ENCODE measurements around the gene CDC42EP3.

Gene CDC42EP3

GRCh38 chr2:37648331-37649011, 23.0 kb downstream of the CDC42EP3 start:
- no peak overlapping the region for H3K27ac ChIP-seq (ENCODE audit: insufficient read depth, low read depth, low read length, poor library complexity, severe bottlenecking)
- no peak overlapping the region for H3K4me3 ChIP-seq (ENCODE audit: insufficient read depth, low read depth, low read length)
- H3K36me3 ChIP-seq (ENCODE audit: control insufficient read depth, insufficient read depth, low read length) = peaks cover 4% of the 10 kb centered on the region

GRCh38 chr2:37647971-37648330, 23.5 kb downstream of the CDC42EP3 start:
- WGBS, 2 experiments = 92 to 100% methylated on average over 1 to 2 of the region's 2 CpGs
- Histone ChIP-seq H3K27ac (ENCODE audit: insufficient read depth, low read depth, low read length, poor library complexity, severe bottlenecking) (no peak overlapping the region), H3K27me3 (ENCODE audit: control insufficient read depth, insufficient read depth, low read length, poor library complexity, severe bottlenecking) (no peaks in the 10 kb centered on the region), H3K9me3 (ENCODE audit: control insufficient read depth, low read length) (no peaks in the 10 kb centered on the region), H3K4me3 (ENCODE audit: insufficient read depth, low read depth, low read length) (no peak overlapping the region), H3K36me3 (ENCODE audit: control insufficient read depth, insufficient read depth, low read length) (peaks cover 4% of the 10 kb centered on the region), H3K4me1 (ENCODE audit: control insufficient read depth, insufficient read depth, low read length) (no peaks in the 10 kb centered on the region)

More at GRCh38 chr2:37648331-37649011, 23.0 kb downstream of the CDC42EP3 start:
- Histone ChIP-seq H3K27me3 (ENCODE audit: control insufficient read depth, insufficient read depth, low read length, poor library complexity, severe bottlenecking) (no peaks in the 10 kb centered on the region), H3K9me3 (ENCODE audit: control insufficient read depth, low read length) (no peaks in the 10 kb centered on the region), H3K4me1 (ENCODE audit: control insufficient read depth, insufficient read depth, low read length) (no peaks in the 10 kb centered on the region)
- WGBS, 2 experiments = 79 to 83% methylated on average over 9 of the region's 9 CpGs

GRCh38 chr2:37645836-37646235, 25.6 kb downstream of the CDC42EP3 start:
- Histone ChIP-seq H3K9me3 (ENCODE audit: control insufficient read depth, low read length) (no peaks in the 10 kb centered on the region), H3K27me3 (ENCODE audit: control insufficient read depth, insufficient read depth, low read length, poor library complexity, severe bottlenecking) (no peaks in the 10 kb centered on the region), H3K4me3 (ENCODE audit: insufficient read depth, low read depth, low read length) (no peak overlapping the region), H3K27ac (ENCODE audit: insufficient read depth, low read depth, low read length, poor library complexity, severe bottlenecking) (no peak overlapping the region), H3K36me3 (ENCODE audit: control insufficient read depth, insufficient read depth, low read length) (peaks cover 4% of the 10 kb centered on the region), H3K4me1 (ENCODE audit: control insufficient read depth, insufficient read depth, low read length) (no peaks in the 10 kb centered on the region)
- WGBS, 2 experiments = 96 to 97% methylated on average over 9 of the region's 9 CpGs

DNA sequence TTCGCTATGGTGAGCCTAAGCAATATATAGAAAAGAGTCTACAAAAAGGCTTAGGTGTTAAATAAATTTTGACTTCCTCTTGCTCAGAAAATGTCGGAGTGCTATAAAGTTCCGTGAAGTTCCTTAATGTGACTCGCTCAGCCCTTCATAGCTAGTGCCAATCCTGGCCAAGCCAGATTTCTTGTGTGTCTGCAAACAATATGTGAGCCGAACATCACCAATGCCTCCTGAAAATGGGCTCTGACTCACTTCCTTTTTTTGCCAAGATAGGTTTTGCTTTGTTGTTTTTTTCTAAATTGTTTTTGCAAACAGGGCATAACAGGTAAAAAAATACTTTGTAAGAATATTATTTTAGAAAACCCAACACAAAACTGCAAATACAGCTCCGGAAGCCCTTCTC, 26.1 kb downstream of the CDC42EP3 start:
- 92 to 93% methylated on average over 5 to 6 of the region's 6 CpGs for WGBS, 2 experiments
- Histone ChIP-seq H3K4me3 (ENCODE audit: insufficient read depth, low read depth, low read length) (no peak overlapping the region), H3K27me3 (ENCODE audit: control insufficient read depth, insufficient read depth, low read length, poor library complexity, severe bottlenecking) (no peaks in the 10 kb centered on the region), H3K9me3 (ENCODE audit: control insufficient read depth, low read length) (no peaks in the 10 kb centered on the region), H3K27ac (ENCODE audit: insufficient read depth, low read depth, low read length, poor library complexity, severe bottlenecking) (no peak overlapping the region), H3K4me1 (ENCODE audit: control insufficient read depth, insufficient read depth, low read length) (no peaks in the 10 kb centered on the region), H3K36me3 (ENCODE audit: control insufficient read depth, insufficient read depth, low read length) (peaks cover 4% of the 10 kb centered on the region)

- Histone ChIP-seq H3K27ac (ENCODE audit: insufficient read depth, low read depth, low read length, poor library complexity, severe bottlenecking) (no peak overlapping the region), H3K36me3 (ENCODE audit: control insufficient read depth, insufficient read depth, low read length) (peaks cover 4% of the 10 kb centered on the region), H3K4me1 (ENCODE audit: control insufficient read depth, insufficient read depth, low read length) (no peaks in the 10 kb centered on the region), H3K27me3 (ENCODE audit: control insufficient read depth, insufficient read depth, low read length, poor library complexity, severe bottlenecking) (no peaks in the 10 kb centered on the region), H3K4me3 (ENCODE audit: insufficient read depth, low read depth, low read length) (no peak overlapping the region), H3K9me3 (ENCODE audit: control insufficient read depth, low read length) (no peaks in the 10 kb centered on the region)
- WGBS, 2 experiments = 93 to 94% methylated on average over 5 of the region's 5 CpGs
Measured at GRCh38 chr2:37644191-37644590, 27.3 kb downstream of the CDC42EP3 start.

DNA sequence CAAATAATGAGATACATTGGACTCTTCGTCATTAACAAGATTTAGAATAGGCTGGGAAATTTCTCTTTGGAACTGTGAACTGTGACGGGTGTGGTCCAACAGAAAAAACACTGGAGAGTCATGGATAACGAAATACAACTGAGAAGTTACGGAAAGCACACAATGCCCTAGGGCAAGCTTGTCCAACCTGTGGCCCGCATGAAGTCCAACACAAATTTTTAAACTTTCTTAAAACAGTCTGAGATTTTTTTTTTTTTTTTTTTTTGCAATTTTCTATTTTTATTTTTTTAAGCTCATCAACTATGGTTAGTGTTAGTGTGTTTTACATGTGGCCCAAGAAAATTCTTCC, 27.7 kb downstream of the CDC42EP3 start:
- no peaks in the 10 kb centered on the region for H3K27me3 ChIP-seq (ENCODE audit: control insufficient read depth, insufficient read depth, low read length, poor library complexity, severe bottlenecking)
- WGBS, 2 experiments = 97 to 99% methylated on average over 5 of the region's 5 CpGs
- H3K4me3 ChIP-seq (ENCODE audit: insufficient read depth, low read depth, low read length) = no peak overlapping the region
- no peak overlapping the region for H3K27ac ChIP-seq (ENCODE audit: insufficient read depth, low read depth, low read length, poor library complexity, severe bottlenecking)
- H3K4me1 ChIP-seq (ENCODE audit: control insufficient read depth, insufficient read depth, low read length) = no peaks in the 10 kb centered on the region
- peaks cover 4% of the 10 kb centered on the region for H3K36me3 ChIP-seq (ENCODE audit: control insufficient read depth, insufficient read depth, low read length)
- H3K9me3 ChIP-seq (ENCODE audit: control insufficient read depth, low read length) = no peaks in the 10 kb centered on the region

DNA sequence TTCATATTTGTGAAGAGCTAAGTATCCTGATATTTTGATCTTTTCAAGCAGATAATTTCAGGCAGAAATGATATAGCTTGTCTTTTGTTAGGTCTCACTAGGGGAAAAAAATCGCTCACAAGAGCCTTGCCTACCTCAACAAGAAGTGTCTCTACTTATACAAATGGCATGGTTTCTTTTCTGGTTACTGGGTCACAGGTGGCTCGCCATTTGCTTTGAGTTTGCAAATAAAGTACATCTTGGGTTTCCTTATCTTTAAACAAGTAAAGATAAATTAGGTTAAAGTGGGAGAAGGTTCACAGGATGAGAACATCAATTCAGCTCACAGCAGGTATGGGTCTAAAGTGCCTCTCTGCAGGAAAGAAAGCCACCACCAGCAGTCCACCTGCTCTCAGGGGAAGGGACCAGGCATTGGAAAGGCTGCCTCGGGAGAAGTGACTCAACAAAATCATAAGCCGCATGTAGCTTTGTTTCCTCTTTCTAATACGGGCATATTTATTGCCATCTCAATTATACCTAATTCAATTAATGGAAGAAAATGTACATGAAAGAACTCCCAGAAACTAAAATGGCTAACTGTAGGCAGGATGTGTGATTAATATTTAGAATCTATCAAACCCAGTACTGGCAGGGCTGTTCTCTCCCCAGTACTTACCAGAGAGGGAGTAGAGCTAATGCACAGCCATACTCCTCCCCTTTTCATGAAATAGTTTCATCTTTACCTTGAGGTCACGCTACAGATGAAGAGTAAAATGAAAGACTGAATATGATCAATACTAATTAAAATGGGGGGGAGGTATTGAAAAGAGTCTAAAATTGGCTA, 28.3 kb downstream of the CDC42EP3 start:
- H3K4me3 ChIP-seq (ENCODE audit: insufficient read depth, low read depth, low read length) = no peak overlapping the region
- no peaks in the 10 kb centered on the region for H3K4me1 ChIP-seq (ENCODE audit: control insufficient read depth, insufficient read depth, low read length)
- peaks cover 4% of the 10 kb centered on the region for H3K36me3 ChIP-seq (ENCODE audit: control insufficient read depth, insufficient read depth, low read length)
- no peak overlapping the region for H3K27ac ChIP-seq (ENCODE audit: insufficient read depth, low read depth, low read length, poor library complexity, severe bottlenecking)
- 89 to 92% methylated on average over 5 of the region's 6 CpGs for WGBS, 2 experiments
- no peaks in the 10 kb centered on the region for H3K27me3 ChIP-seq (ENCODE audit: control insufficient read depth, insufficient read depth, low read length, poor library complexity, severe bottlenecking)
- no peaks in the 10 kb centered on the region for H3K9me3 ChIP-seq (ENCODE audit: control insufficient read depth, low read length)

DNA sequence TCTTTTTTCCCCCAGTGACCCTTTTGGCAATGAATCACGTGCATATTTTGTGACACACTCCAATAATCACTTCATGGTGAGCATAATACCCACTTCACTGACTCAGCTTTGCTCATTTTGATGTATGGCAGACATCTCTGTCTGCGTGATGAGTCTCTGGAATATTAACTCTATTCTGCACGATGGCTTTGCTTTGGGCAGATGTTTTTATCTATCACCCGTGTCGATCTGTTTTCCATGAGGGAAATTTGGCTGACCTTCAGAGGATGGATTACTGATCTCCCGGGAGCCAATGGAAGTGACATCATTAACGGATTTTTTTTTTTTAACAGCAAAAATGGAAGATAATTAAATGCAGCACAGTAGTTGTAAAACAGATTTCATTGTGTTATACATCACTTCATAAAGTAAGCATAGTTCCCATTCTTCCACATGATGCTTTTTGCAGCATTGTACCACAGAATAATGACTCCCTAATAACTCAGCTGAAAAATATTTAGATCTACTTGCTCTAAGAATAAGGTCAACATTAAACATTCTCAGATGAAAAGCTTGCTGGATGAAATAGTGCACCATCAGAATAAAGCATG, 29.8 kb downstream of the CDC42EP3 start:
- Histone ChIP-seq H3K27me3 (ENCODE audit: control insufficient read depth, insufficient read depth, low read length, poor library complexity, severe bottlenecking) (no peaks in the 10 kb centered on the region), H3K36me3 (ENCODE audit: control insufficient read depth, insufficient read depth, low read length) (peaks cover 4% of the 10 kb centered on the region), H3K4me3 (ENCODE audit: insufficient read depth, low read depth, low read length) (no peak overlapping the region), H3K9me3 (ENCODE audit: control insufficient read depth, low read length) (no peaks in the 10 kb centered on the region), H3K4me1 (ENCODE audit: control insufficient read depth, insufficient read depth, low read length) (no peaks in the 10 kb centered on the region), H3K27ac (ENCODE audit: insufficient read depth, low read depth, low read length, poor library complexity, severe bottlenecking) (no peak overlapping the region)
- 94 to 95% methylated on average over 7 of the region's 7 CpGs for WGBS, 2 experiments

DNA sequence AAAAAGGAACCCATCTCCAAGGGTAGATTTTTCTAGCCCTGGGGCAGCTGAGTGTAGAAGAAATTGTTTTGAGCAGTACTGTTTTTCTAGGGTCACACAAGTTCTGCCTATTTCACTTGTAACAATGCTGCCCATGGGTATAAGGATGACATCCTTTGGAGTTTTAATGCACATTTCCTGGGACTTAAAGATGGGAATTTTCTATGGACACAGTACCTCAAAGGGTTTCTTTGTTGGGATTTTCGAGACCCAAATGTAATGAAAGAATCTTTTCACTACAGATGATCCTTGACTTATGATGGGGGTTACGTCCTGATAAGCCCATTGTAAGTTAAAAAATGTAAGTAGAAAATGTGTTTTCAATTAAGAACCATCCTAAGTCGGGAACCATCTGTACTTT, 31.8 kb downstream of the CDC42EP3 start:
- Histone ChIP-seq H3K4me3 (ENCODE audit: insufficient read depth, low read depth, low read length) (no peak overlapping the region), H3K36me3 (ENCODE audit: control insufficient read depth, insufficient read depth, low read length) (no peaks in the 10 kb centered on the region), H3K27me3 (ENCODE audit: control insufficient read depth, insufficient read depth, low read length, poor library complexity, severe bottlenecking) (no peaks in the 10 kb centered on the region), H3K27ac (ENCODE audit: insufficient read depth, low read depth, low read length, poor library complexity, severe bottlenecking) (no peak overlapping the region), H3K9me3 (ENCODE audit: control insufficient read depth, low read length) (no peaks in the 10 kb centered on the region), H3K4me1 (ENCODE audit: control insufficient read depth, insufficient read depth, low read length) (no peaks in the 10 kb centered on the region)
- 91 to 93% methylated on average over 3 of the region's 3 CpGs for WGBS, 2 experiments

- Histone ChIP-seq H3K27ac (ENCODE audit: insufficient read depth, low read depth, low read length, poor library complexity, severe bottlenecking) (no peak overlapping the region), H3K4me3 (ENCODE audit: insufficient read depth, low read depth, low read length) (no peak overlapping the region), H3K9me3 (ENCODE audit: control insufficient read depth, low read length) (no peaks in the 10 kb centered on the region), H3K27me3 (ENCODE audit: control insufficient read depth, insufficient read depth, low read length, poor library complexity, severe bottlenecking) (no peaks in the 10 kb centered on the region), H3K36me3 (ENCODE audit: control insufficient read depth, insufficient read depth, low read length) (no peaks in the 10 kb centered on the region), H3K4me1 (ENCODE audit: control insufficient read depth, insufficient read depth, low read length) (no peaks in the 10 kb centered on the region)
- WGBS, 2 experiments = 88 to 90% methylated on average over 2 to 3 of the region's 3 CpGs
Measured at GRCh38 chr2:37638973-37639372, 32.5 kb downstream of the CDC42EP3 start.
